Lung microvascular endothelial cell (primary cell): Measurements from ENCODE around the gene SPDEF. TPM values are rescaled to one million over a fixed set of nuclear protein-coding genes. Genes with fewer than 3 reads are reported as not detected.
A peak's percentile ranks its signal among the peaks of the same experiment; 100 is the strongest.

Experiments
- DNase-seq, 2 donors: peaks; one replicate each; pipeline versions ENCODE4 v3.0.0 to v3.0.0-alpha.2; 2010; ENCODE audit warnings: low read depth in 2 of 2
- total RNA-seq: library from RNA; depleted of rRNA; stranded (reverse); fragments of >200 nt; gene quantifications from 2 replicates; pipeline ENCODE4 v1.2.1, GENCODE V29; 2014

SPDEF gene
- total RNA-seq, 1 donor from 2014 or later: not detected

DNA sequence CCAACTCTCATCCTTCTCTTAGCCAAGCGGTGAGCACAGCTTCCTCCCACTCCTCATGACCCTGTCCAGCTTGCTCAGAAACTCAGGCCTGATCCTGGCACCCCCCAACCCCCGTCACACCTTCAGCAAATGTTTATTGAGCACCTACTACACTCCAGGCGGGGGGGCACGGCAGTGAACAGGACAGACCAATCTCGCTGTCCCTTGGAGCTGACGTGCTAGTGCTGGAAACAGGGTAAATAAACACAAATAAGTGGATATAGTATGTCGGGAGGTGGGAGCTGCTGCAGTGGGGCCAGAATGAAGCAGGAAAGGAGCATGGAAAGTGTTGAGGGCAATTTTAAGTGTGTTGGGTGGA is 7.4 kb upstream of the SPDEF start:
- DNase-seq: no peak

DNA sequence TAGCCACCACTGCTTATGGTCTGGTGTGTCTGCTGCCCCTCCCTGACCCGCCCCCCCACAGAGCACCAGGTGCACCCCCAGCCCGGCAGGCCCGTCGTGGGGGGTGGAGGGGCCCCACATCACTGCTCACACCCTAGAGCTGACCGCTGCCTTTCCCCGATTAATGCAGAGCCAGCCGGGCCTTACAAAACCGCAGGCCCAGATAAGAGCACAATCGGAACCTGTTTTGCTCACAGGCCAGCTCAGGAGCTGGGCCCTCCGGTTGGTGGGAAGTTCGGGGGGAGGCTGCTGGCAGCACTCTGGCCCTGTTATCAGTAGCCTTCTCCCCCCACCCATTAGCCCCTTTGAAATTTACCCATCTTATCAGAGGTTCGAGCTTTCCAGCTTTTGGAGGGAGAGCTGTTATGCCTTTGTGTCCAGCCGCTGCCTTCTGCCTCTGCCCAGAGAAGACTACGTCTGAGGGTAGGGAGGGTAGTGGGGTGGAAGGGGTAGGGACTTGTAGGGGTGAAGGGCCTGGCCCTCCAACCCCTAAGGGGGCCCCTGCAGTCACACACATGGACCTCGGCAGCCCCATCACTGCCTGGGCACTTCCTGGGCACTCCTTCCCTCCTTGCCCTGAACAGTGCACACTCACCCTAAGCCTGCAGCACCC is 6.9 kb upstream of the SPDEF start:
- no peak for DNase-seq

DNA sequence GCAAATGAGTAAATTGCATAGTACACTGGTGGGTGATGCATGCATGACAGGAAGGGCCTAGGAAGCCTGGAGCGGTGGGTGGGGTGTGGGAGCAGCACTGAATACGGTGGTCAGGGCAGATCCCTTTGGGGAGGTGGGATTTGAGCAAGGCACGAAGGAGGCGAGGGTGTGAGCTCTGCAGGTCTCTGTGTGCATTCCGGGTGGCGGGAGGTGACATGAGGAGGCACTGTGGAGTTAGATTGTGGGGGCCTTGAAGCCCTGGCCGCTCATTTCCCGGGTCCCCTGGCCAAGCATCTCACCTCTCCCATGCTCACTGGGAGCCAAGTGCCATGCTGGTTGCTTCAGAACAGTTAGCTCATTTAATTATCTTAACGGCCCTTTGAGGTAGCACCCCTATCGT is 6.2 kb upstream of the SPDEF start:
- DNase-seq: no peak

DNA sequence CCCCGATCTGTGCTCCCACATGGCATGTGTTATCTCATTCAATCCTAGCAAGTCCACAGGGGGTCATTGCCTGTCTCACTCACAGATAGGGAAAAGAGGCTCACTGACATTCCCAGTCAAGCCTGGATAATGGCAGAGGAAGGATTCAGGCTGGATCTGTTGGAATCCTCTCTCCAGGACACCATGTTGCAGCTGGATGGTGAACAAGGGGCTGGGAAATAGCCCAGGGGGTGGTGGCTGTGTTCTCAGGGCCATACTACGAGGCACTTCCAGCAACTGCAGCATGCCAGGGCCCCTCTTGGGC is 5.0 kb upstream of the SPDEF start:
- DNase-seq: no peak

DNA sequence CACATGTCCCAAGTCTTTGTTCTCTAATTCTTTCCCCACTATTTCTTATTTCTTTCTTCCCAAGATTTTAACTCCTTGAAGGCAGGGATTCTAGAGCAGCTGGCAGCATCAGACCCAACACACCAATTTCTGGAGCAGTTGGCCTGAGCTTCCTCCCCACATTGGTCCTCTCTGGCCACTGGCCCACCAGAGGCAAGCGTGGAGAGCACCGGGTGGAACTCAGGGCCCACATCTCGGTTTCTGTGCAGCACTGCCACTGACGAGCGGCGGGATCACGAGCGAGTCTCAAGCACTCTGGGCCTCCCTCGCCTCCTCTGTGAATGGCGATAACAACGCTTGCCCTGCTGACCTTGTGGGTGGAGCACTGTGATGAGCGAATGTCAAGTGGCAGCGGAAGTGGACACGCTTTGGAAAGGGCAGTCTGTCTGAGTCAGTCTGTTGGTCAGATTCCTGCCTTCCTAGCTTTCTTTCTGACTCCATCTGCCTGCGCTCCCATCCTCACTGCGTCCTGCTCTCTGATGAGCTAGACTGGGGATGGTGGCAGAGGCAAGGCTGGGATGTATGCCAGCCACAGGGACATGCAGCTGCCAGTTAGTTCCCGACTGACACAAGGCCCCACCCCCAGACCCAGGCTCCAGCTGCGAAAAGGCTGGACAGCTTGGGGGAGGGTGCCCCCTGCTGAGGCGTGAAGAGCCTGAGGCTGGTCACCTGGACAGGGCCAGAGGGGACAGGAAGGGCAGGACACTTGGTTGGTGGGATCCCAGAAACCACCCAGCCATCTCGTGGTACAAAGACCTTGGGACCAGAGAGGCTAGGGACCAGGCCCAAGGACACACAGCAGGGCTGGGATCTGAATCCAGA is 4.5 kb upstream of the SPDEF start:
- DNase-seq: peak; percentile 49 to 57

DNA sequence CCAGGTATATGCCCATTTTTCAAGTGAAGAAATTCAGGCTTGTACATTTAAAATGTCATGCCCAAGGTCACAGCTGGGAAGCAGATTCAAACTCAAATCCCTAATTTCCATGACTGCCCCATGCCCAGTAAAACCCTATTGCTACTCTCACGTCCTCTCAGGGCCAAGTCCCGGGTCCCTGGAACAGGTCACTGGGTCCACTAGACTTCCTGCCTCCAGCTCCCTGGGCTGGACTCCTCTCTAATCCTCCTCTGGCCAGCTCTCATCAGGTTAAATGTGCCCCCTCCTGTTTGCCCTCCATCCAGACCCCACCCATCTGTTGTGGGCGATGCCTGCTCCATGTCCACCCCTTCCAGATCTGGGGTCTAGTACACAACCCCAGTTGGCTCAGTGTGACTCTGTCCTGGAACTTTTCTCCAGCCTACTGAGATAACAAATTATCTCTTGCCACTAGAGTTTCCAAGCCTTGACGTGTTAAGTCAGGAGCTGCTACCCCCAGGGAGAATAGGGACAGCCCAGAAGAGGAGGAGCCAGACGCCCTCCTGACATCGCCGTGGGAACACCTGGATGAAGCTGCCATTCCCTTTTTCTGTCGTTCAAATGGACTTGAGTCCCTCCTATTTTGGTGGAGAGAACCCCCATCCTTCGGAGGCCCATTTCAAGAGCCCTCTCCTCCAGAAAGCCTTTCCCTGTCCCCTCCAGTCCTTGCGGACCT is 3.7 kb upstream of the SPDEF start:
- DNase-seq: no peak

DNA sequence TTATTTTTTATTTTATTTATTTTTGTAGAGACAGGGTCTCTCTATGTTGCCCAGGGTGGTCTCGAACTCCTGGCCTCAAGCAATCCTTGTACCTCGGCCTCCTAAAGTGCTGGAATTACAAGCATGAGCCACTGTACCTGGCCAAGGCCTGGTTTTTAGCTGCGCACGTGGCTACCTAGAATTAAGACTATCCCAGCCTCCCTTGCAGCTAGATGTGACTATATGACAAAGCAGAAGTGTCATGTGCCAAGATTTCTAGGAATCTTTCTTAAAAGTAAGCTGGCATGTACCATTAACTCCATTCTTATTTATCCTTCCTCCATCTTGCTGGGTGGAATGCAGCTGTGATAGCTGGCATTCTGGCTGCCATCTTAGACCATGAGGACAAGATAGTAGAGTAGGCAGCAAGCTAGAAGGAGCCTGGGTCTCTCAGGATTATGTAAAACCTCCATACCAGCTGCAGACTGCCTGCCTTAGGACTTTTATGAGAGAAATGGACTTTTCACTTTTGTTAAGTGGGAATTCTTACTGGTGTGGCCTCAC is 2.1 kb upstream of the SPDEF start:
- no peak for DNase-seq

DNA sequence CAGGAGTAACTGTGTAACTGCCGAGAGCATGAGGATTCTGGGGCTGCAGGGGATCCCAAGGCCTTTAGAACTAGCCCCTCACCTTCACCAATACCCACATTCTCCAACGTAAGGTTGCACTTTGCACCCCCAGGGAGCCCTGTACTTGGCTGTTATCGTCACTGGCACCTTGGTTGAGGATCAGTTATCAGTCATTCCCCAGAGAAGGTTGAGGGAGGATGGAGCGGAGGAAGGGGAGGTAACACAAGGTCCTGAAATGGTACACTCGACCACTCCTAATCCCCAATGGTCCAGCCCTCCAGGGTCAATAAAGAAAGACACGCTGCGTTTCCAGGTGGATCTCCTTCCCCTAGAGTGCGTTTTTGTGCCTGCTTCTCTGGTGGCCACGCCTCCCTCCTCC is 1.1 kb upstream of the SPDEF start:
- no peak for DNase-seq

DNA sequence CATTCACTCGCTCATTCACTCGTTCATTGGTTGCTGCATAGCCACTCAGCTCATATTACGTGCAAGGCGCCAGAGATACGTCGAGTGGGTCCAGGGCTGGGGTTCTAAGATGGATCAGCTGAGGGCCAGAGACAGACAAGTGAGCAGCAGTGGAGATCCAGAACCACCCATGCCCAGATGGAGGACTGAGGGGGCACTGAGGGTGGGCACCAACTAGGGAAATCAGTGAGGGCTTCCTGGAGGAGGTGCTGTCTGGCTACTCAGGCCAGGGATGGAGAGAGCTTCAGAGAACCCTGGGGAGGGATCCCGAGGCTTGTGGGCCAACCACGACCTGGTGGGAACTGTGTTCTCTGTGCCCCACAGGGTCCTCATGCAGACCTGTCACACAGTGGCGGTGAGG is 364 bp upstream of the SPDEF start:
- DNase-seq: no peak

DNA sequence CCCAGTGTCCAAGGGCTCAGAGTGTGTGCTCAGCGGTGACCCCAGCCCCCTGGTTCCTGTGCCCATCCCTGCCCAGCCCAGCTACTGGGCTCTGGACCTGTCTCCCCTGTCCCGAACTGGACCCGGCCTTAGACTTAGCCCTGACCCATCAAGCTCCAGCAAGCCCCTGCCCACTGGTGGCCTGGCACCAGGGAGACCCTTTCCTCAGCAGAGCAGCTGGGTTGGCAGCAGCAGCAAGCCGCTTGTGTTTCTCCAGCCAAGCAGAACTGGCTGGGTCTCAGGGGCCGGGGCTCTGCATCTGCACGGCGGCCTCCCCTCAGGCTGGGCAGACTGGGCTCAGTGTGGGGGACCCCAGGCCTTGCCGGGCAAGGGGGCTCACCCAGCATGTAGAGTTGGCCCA is 801 bp downstream of the SPDEF start:
- no peak for DNase-seq

DNA sequence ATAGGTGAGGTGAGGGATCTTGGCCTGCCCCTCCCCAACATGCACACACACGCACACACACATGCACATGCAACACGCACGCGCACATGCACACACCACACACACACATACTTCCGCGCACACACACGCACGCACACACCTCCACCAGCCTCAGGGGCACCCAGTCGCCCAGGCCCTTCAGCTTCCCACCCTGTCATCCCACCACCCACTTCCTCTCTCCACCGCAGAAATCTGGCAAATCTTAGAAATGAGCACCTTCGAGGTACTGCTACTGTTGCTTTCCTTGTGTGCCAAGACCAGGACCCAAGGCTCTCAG is 1.2 kb downstream of the SPDEF start:
- no peak for DNase-seq

DNA sequence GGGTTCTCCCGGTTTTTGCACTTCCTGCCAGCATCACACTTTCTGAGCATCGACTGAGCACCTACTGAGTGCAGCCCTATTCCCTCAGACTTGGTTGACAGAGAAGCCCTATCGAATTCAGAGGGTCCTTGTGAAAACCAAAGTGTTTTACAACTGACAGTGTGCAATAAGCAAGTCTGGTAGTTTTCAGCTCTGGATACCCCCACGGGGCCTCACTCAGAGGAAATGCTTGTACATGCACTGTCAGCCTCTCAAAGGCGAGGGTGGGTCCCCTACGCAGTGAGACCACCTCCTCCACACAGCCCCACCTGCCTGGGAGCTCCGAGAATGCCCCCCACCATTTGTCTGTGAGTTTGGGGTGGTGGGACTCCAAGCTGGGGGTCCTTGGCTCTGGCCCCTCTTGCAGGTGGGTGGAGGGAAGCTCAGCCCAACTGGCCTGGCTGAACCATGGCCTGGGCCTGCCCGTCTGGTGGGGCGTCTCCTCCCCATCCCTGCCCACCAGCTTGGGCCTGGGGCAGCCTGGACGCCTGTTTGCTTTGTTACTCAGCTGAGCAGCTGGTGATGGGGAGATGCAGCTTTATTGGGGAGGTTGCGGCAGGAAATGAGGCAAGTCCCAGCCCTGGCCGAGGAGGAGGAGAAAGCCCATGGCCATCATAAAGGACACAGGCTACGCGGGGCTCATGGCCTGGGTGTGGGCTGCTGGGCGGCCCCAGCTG is 1.7 kb downstream of the SPDEF start:
- no peak for DNase-seq

DNA sequence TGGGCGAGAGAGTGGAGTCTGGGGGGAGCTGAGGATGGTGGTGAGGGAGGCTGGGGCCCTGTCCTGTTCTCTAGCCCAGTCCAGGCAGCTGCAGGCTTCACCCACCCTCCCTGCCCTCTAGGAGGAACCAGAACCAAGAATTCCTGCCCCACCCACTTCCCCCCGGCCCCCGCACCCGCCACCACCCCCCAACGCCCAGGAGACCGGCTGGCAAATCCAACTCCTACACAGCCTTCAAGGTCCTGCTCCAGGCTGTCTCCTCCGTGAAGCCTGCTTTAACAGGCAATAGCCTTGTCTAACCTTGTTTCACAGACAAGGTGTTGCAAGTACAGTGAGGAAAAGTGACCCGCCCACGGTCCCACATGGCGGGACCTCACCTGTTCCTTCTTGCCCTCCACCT is 2.4 kb downstream of the SPDEF start:
- DNase-seq: no peak

DNA sequence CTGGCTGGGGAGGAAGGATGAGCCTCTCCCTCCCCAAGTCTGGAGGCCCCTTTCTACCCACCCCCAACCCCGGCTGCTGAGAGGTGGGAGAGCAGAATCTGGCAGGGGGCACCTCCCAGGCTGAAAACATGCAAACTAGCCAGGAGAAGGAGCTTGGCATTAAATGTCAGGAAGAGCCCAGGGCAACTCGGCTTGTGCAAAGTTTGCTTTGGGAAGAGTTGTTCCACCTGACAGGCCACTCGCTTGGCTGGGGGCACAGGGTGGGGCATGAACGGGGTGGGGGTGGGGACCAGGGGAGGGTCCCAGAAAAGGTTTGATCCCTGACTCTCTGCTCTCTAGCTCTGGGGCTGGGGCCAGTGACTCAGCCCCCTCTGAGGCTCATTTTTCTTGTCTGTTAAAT is 3.0 kb downstream of the SPDEF start:
- no peak for DNase-seq

DNA sequence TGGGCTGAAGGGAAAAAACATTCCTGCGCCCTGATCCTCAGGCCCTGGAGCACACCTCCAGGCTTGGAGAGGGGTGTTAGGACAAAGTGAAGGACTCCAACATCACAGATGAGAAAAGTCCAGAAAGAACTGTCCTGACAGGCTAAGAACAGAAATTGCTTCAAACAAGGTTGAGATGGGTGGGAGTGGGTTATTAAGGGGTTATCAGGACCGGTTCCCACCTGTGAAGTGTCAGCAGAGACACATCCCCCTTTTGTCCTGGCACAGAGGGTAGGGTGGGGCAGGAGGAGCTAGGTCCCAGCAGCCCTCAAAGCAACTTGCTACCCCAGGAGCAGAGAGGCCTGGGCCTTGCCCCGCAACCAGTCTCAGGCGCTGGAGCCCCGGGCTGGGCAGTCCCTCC is 3.5 kb downstream of the SPDEF start:
- no peak for DNase-seq

DNA sequence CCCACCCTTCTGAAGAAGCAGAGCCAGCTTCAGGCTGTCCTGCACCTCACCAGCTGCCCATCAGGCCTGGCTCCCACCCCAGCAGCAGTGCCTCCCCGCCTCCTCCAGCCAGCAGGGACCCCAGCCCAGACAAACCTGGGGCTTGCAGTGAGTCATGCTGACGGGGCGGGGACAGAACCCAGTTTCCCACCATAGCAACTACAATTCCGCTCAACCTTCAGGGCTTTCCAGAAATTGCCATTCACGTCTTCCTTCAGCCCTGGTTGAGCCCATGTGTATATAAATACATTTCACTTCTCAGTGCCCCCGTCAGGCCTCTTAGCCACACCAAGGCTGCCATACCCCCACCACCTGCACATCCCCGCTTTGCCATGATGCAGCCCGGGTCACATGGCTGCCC is 4.4 kb downstream of the SPDEF start:
- DNase-seq: no peak

DNA sequence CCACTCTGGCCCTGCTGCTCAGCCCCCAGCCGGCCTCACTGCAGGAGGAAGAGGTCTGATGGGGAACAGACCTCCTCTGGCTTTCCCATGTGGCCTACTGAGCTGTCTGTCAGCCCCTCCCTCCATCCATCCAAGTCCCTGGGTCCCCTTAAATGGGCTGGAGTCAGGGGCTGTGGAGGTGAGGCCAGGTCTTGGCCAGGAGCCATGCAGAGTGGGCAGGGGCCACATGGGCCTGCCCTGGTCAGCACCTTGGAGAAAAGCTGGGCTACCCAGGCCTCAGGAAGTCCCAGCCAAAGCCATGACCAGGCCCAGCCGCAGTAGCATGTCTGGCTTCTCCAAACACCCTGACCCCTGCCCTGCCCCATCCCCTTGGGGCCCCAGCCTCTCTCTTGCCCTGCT is 6.3 kb downstream of the SPDEF start:
- no peak for DNase-seq

DNA sequence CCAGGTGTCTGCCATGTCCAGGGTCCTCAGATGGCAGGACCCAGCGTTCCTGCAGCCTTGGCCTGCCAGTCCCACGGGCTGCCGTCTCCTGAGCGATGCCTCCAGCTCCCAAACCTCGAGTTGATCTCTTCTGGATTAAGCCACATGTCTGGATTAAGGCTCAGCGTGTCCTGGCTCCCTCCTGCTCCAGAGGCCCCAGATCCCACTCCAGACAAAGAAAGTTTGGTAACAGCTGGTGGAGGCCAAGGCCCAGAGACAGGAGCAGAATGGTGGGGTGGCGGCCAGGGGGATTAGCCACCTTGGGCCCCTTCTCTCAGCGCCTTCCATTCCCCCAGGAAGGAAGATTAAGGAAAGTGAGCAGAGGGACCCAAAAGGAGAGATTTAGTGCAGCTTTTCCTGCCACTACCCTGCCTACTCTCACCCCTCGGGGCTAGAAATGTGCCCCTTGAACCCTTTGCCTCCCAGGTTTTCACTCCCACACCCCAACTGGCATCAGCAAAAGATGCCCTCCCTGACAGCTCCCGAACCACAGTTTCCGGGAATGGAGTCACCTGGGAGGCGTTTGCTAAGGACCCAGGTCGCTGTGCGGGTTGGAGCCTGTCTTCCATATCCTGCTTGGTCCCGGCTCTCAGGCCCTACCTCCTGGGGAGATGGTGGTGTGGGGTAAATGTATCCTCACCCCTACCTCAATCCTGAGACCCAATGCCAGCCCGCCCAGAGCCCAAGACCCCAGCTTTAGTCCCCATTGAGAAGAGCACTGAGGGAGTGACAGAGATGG is 6.9 kb downstream of the SPDEF start:
- no peak for DNase-seq

DNA sequence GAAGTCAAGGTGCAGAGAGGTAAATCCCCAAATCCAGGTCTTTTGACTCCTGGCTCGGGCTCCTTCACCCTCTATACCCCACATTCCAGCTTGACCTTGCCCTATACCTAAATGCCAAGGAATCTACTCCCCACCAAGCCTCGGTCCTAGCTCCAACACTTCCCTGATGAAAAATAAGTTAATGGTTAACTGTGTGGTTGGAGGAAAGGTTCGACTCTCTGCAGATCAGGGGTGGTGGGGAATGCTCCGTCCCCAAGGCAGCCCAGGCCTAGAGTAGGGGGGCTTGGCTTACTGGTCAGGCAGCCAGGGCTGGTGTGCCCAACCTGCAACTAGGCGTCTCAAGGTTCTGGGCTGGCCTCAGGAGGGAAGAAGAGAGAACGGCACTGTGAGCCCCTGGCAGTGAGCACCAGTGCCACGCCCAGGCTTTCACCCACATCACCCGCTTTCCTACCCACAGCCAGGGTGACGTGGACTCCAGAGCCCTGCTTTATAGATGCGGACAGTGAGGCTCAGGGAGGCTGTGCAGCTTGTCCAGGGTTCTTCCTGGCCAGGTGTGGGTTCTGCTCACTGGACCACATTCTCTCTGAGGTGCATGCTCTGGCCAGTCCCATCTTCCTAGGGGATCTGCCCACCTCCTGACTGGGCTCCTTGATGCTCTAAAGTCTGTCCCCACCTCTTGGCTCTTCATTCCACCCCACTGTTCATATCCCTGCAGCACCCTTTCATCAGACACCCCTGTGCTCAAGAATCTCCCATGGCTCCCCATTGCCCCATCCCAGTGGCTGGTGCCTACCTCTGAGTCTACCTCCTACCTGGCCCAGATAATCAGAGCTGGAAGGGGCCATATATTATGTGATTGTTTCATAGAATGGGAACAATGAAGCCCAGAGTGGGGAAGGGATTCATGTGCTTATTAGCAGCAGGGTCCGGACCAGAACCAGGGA is 8.2 kb downstream of the SPDEF start:
- no peak for DNase-seq
